HG02943 (cell line): ENCODE results near the gene RCBTB1.
"Not testable (repeated sequence)": the region's sequence is repeated elsewhere in the genome, so short reads cannot be mapped to it uniquely, and the experiment has no call there.

Experiments used
- ATAC-seq: cut with Tn5 transposase; IDR thresholded peaks from one replicate; pipeline ENCODE4 v1.9.1; 2021; ENCODE audit warnings: mild to moderate bottlenecking, low read depth, moderate library complexity; ENCODE audit not compliant: unreplicated experiment

Gene RCBTB1

GRCh38 chr13:49606747-49607648 lies 21.6 kb upstream of the RCBTB1 start:
- ATAC-seq, result peak; percentile 75

GRCh38 chr13:49604570-49604969 lies 19.2 kb upstream of the RCBTB1 start:
- ATAC-seq, result no peak

- not testable (repeated sequence) for ATAC-seq
Observed at GRCh38 chr13:49602615-49603014, 17.3 kb upstream of the RCBTB1 start.

GRCh38 chr13:49602005-49602404 lies 16.6 kb upstream of the RCBTB1 start:
- no peak for ATAC-seq

GRCh38 chr13:49597043-49597641 lies 11.8 kb upstream of the RCBTB1 start:
- ATAC-seq, result no peak

- ATAC-seq, result no peak
Observed at GRCh38 chr13:49596221-49596620, 10.9 kb upstream of the RCBTB1 start.

GRCh38 chr13:49594576-49594975 lies 9.2 kb upstream of the RCBTB1 start:
- ATAC-seq, result no peak

- ATAC-seq, result not testable (repeated sequence)
Observed at GRCh38 chr13:49593876-49594275, 8.5 kb upstream of the RCBTB1 start.

DNA sequence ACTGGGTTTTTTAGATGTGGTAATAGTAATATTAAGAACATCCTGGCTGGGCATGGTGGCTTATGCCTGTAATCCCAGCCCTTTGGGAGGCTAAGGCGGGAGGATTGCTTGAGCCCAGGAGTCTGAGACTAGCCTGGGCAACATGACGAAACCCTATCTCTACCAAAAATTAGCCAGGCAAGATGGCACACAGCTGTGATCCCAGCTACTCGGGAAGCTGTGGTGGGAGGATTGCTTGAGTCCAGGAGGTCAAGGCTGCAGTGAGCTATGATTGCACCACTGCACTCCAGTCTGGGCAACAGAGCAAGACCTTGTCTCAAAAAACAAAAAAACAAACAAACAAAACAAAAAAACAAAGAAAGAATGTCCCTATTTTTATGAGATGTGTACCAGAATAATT lies 5.4 kb upstream of the RCBTB1 start:
- ATAC-seq, result not testable (repeated sequence)

GRCh38 chr13:49587311-49587847 lies 2.0 kb upstream of the RCBTB1 start:
- no peak for ATAC-seq

DNA sequence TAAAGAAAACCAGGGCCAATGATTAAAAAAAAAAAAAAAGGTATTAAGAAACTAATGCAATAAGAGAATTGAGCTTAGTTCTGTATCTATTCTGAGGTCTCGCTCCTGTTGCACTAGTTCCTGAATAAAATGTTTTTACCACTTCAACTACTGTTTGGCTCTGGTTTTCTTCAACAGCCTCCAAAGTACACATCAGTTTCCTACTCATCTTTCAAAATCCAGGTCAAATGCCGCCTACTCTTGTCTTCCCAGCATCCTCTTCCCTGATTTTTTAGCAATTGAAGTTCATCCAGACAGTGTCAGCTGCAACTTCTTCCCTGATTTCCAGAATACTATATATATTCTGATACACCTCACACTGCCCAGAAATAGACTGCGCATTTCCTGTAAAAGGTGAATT lies 1.4 kb upstream of the RCBTB1 start:
- no peak for ATAC-seq

DNA sequence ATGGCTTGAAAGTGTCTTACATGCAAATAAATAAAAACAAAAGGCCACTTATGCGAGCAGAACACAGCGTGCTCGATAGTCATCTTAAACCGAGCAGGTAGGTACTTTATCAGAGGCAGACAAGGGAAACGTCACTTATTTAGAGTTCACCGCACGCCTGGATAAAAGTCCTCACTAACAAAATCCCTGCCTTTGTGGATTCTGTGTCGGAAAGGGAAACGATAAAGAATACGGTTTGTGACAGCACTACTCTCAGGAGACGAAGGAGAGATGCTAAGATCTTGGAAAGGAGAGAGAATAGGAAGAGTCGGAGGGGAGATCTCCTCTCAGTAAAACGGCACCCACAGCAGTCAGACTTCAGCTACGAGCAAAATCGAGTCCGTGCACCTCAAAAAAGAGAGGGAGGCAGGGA lies 581 bp downstream of the RCBTB1 start:
- no peak for ATAC-seq

- ATAC-seq, result no peak
Observed at GRCh38 chr13:49580980-49581680, 4.2 kb downstream of the RCBTB1 start.

GRCh38 chr13:49579501-49579900 lies 5.9 kb downstream of the RCBTB1 start:
- no peak for ATAC-seq

DNA sequence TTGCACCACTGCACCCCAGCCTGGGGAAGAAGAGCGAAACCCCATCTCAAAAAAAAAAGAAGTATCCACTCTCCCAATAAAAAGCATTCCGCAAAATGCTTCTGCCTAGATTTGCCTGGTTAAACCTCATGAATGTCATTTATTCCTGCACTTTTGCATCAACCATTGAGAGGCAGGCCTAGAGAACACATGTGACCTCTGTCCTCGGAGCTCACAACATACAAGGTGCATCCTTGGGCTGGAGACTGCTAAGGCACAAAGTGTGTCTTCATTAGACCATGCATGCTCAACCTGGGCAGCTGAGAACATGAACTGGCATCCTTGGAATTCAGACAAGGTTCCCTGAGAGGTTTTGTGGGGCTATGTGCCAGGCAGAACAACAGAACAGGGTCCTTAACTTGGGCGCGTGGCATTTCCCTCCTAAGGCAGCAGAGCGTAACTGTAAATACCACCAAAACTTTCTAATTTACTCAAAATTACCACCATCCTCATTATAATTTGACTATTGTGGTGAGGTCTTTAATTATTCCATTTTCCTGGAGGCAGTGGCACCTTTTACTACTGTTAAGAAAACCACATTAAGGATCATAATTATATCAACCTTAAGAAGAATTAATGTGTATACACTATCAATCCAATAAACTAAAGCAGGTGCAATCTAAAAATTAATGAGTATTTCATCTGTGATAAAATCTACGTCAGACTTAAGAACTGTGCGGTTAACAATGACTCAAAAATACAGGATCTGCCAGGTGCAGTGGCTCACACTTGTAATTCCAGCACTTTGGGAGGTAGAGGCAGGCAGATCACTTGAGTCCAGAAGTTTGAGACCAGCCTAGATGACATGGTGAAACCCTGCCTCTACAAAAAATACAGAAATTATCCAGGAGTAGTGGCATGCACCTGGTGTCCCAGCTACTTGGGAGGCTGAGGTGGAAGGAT lies 13.8 kb downstream of the RCBTB1 start:
- no peak for ATAC-seq

GRCh38 chr13:49569993-49570689 lies 15.2 kb downstream of the RCBTB1 start:
- ATAC-seq, result no peak

GRCh38 chr13:49567491-49567890 lies 17.9 kb downstream of the RCBTB1 start:
- no peak for ATAC-seq

GRCh38 chr13:49566461-49566860 lies 18.9 kb downstream of the RCBTB1 start:
- no peak for ATAC-seq

DNA sequence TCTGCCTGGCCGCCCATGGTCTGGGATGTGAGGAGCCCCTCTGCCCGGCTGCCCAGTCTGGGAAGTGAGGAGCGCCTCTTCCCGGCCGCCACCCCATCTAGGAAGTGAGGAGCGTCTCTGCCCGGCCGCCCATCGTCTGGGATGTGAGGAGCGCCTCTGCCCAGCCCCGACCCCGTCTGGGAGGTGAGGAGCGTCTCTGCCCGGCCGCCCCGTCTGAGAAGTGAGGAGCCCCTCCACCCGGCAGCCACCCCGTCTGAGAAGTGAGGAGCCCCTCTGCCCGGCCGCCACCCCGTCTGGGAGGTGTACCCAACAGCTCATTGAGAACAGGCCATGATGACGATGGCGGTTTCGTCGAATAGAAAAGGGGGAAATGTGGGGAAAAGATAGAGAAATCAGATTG lies 19.9 kb downstream of the RCBTB1 start:
- ATAC-seq, result not testable (repeated sequence)
